GM18909 (cell line): ENCODE results near the gene PDAP1.
"Not testable (repeated sequence)": the region's sequence is repeated elsewhere in the genome, so short reads cannot be mapped to it uniquely, and the experiment has no call there.

Experiments
- ATAC-seq: cut with Tn5 transposase; IDR thresholded peaks from one replicate; pipeline ENCODE4 v1.9.1; 2021; ENCODE audit warnings: mild to moderate bottlenecking; ENCODE audit not compliant: unreplicated experiment, poor library complexity

The PDAP1 gene

DNA sequence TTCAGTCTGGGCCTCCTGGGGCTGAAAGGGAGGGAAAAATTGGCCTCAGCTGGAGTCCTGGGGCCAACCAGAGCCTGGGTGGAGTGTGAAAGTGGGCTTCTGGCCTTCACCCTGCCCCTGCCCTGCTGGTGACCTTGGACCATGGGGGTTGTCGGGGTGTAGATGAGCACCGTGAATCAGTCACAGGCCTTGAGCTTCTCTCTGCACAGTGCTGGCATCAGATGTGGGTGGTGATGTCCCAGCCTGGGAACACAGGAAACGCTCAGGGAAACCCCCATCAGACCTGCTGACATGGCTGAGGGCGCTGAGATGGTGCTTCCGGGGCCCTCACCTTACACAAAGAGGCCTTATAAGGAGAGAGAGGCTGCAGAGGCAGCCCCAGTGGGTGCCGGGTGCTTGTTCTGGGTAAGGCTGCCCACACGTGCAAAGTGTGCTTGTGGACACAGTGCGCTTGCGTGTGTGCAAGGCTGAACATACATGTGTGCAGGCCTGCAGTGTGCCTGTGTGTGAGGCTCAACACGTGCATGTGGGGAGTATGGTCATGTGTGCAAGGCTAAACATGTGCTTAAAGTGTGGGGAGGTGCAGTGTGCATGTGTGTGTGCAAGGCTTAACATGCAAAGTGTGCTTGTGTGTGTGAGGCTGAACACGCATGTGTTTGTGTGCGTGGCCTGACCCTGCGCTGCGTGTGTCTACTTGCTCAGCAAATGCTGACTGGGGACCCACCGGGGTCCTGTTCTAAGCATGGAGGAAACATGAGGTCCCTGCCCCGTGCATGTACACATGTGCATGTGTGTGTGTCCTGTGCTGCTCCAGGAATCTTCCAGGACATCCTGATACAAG is 27.4 kb downstream of the PDAP1 start:
- peak; percentile 83 for ATAC-seq

- ATAC-seq = peak; percentile 38
These were observed 28.2 kb downstream of the PDAP1 start for GRCh38 chr7:99380032-99380822.

- not testable (repeated sequence) for ATAC-seq
These were observed 28.7 kb downstream of the PDAP1 start for GRCh38 chr7:99379693-99380031.

- ATAC-seq = no peak
These were observed 29.3 kb downstream of the PDAP1 start for GRCh38 chr7:99379043-99379577.

- ATAC-seq = peak; percentile 51
These were observed 33.2 kb downstream of the PDAP1 start for GRCh38 chr7:99375070-99375807.

GRCh38 chr7:99374111-99375064 is 34.0 kb downstream of the PDAP1 start, which contains the start of gene ARPC1B:
Gene ARPC1B, plus strand, starts transcription at chr7:99374730. Its CDS starts 10,985 bp downstream, at chr7:99385715.
- peak; percentile 63 for ATAC-seq

DNA sequence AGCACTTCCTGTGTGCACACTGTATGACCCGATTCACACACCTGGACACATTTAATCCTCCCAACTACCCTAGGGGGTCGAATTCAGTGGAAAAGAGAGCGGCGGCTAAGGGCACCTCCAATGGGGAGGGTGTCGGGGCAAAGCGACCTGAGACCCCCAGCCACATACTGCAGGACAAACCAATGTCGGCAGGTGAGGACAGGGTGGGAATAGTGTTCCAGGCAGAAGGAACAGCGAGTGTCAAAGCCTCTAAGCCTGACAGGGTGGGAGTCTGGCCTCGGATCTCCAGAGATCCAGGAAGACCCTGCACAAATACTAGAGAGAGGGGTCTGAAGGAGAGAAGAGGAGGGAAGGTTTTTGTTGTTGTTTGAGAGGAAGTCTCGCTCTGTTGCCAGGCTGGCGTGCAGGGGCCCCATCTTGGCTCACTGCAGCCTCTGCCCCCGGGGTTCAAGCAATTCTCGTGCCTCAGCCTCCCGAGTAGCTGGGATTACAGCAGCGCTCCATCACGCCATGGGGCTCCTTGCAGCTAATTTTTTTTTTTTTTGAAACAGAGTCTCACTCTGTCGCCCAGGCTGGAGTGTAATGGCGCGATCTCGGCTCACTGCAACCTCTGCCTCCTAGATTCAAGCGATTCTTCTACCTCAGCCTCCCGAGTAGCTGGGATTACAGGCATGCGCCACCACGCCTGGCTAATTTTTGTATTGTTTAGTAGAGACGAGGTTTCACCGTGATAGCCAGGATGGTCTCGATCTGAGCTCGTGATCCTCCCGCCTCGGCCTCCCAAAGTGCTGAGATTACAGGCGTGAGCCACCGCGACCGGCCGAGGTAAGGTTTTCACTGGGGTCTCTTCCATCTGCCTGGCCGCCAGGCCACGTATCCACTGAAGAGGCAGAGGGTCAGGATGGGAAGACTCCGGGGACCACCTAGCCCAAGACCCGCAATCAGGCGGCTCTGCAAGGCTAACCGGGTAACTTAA is 35.0 kb downstream of the PDAP1 start:
- no peak for ATAC-seq

- ATAC-seq = no peak
These were observed 35.9 kb downstream of the PDAP1 start for GRCh38 chr7:99372275-99373090.

DNA sequence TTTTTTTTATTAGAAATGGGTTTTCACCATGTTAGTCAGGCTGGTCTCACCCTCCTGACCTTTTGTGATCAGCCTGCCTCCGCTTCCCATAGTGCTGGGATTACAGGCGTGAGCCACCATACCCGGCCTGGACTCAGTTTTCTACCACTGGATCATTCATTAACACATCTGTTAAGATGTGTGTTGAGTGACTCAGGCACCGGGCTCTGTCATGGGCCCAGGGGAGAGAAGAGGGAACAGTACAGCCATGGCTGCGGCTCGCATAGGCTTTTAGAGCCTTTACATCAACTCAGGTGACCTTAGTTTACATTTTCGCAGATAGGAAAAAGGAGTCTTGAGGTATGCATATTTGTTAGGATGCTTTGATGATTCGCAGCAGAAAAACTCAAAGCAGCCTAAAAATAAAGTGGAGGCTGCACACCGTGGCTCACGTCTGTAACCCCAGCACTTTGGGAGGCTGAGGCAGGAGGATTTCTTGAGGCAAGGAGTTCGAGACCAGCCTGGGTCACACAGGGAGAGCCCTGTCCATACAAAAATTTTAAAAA is 36.9 kb downstream of the PDAP1 start:
- ATAC-seq = no peak

DNA sequence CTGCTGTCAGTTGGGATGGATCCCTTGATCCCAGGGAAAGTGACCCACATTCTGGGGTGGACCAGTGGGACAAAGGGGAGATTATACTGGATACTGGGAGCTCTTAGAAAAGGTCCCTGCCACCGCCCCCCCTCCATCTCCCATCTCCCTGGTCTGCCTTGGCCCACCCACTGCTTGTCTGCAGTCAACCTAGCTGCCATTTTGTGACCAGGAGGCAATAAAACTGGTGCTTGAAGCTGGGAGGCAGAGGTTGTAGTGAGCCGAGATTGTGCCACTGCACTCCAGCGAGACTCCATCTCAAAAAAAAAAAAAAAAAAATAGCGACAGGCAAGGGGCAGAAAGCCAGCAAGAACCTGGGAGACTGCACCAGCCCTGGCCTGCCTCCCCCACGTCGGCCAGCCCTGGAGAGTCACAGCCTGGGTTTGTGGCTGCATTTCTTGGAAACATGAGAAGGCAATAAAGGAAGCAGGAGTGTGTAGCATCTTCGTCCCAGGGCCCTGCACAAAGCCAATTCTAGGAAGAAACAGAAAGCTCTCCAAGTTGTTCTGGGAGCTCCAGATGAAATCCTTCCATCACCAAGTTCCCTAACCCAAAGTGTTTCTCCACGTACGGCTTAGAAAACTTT is 38.5 kb downstream of the PDAP1 start:
- no peak for ATAC-seq

DNA sequence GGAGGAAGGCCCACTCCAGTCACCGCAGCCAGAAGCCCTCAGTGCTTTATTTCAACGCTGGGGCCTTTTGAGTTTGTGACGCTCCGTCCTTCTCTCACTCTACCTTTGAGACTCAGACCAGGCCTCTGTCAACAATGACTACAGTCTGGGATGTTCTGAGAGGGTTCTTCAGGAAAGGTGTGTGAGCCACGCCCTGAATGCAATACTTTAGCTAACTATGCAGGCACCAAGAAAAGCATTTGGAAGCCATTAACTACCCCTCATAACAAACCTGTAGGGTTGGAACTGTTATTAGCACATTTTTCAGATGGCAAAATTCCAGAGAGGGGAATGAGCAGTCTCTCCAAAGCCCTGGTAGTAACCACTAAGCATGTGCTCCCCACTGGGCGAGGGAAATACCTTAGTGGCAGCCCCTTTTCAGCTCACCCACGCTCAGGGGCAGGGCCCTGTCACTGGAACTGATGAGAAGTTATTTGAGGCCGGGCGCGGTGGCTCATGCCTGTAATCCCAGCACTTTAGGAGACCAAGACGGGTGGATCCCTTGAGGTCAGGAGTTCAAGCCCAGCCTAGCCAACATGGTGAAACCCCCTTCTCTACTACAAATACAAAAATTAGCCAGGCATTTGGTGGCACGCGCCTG is 39.5 kb downstream of the PDAP1 start:
- ATAC-seq = no peak

GRCh38 chr7:99366646-99367045 is 41.8 kb downstream of the PDAP1 start:
- ATAC-seq = no peak

GRCh38 chr7:99365318-99366141 is 42.9 kb downstream of the PDAP1 start:
- no peak for ATAC-seq

- no peak for ATAC-seq
These were observed 45.1 kb downstream of the PDAP1 start for GRCh38 chr7:99363286-99363685.

- no peak for ATAC-seq
These were observed 45.6 kb downstream of the PDAP1 start for GRCh38 chr7:99362801-99363200.
